ENCODE measurements around the gene GAK.

The GAK gene

DNA sequence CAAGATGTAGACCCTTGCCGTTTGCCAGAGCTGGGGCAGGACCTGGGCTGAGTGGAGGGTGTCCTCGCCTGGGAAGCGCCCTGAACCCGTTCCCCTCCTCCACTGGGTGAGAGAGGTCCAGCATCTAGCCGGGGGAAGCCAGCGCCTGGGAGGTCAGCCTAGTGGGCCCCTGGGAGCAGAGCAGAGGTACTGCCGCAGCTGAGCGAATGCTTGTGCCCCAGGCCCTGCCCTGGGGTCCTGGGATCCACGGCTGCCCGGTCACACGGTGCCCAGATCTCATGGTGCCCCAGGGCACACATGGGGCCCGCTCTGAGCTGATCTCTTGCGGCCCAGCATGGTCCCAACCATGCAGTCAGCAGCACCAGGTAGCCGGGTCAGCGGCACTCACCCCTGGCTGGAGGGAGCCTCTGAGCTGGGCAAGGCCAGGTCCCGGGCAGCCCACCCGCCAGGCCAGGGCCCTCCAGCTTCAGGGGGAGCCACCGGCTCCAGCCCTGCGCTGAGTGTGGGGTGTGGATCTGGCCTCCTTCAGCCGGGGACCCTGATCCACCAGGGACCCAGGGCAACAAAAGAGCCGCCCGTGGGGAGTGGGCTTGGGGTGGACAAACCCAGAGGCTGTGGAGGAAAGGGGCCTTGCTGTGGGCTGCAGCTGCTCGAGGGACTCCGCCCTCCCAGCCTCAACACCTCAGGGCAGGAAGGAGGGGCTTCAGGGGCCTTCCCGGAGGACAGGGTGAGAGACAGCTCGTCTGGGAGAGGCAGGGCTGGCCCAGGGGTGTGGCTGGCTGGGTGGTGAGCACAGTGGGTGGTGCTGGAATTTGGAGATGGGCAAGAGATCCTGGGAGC lies 102.1 kb downstream of the GAK start:
- ATAC-seq (no peak), DNase-seq (no peak)

DNA sequence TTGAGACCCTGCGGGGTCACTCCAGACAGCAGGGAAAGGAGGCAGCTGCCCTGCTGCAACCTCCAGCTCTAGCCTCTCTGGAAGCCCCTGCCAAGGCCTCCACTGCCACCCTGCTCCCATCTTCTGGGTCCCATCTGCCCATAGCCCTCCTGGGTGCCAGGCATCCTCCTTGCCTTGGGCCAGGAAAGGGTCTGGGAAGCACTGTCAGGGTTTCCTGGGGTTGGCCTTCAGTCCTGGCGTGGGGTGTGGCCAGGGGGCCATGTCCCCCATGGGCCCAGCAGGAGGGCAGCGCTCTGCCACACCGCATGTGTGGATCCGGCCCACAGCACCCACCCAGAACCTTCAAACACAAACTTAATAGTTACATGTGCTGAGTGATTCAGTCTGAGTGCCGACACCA lies 102.8 kb downstream of the GAK start:
- DNase-seq: no peak
- no peak for ATAC-seq

DNA sequence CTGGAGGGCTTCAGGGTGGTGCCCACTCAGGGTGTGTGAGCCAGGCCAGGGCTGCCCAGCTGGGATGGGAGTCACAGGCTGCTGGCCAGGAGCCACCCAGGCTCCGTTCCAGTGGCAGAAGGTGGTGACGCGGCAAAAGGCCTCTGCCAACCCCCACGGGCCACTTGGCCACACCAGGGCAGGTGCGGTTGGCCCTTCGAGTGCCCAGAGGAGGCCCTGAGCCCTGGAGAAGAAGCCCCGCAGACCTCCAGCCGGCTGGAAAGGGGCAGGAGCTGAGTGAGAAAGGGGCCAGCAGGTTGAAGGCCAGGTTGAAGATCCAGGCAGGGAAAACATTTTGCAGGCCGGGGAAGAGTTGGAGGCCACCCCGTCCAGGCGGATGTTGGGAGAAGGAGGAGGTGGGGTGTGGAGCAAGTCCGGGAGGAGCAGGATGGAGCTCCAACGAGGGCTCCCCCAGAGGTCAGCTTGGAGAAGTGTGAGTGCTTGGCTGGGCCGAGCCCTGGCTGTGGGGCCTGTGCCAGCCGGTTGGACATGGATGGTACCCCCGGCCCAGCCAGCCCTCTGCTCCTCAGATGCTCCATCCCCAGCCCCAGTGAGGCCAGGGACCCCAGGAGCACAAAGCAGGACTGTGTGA lies 103.4 kb downstream of the GAK start:
- DNase-seq: no peak
- ATAC-seq: no peak

DNA sequence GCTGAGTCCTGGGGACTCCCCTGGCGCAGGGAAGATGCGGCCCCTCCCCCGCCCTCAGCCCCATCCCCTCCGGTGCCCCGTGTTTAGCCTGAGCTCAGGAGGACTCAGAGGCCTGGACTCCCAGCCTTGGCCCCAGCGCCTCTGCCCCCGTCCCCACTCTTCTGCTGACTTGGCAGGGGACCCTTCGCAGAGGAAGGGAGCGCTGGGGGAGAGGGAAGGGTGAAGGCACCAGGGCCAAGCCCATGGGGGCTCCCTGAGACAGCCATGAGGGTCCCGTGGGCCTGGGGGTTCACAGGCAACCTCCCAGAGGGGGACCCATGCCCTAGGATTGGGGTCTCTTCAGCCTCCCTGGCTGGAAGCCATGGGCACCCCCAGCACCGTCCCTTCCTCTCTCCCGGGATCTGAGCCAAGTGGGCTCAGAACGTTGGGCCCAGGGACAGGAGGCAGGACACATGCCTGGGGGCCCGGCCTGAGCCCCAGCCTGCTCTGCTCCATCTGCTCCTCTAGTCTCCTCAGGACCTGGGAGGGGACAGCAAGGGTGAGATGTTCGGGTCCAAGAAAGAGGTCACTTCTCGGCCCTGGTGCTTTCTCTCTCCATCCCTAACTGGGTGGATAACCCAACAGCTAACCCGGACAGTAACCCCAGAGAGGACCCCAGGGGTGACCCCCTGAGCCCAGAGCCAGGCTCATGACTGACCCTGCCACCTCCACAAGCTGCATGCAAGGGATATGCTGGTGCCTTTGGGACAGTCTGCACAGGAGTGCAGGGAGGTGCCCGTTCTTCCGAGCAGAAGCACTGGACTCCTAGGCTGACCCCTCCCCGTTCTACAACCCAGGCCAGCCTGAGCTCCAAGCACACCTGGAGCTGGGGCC lies 104.7 kb downstream of the GAK start:
- ATAC-seq (no peak), DNase-seq (no peak)

DNA sequence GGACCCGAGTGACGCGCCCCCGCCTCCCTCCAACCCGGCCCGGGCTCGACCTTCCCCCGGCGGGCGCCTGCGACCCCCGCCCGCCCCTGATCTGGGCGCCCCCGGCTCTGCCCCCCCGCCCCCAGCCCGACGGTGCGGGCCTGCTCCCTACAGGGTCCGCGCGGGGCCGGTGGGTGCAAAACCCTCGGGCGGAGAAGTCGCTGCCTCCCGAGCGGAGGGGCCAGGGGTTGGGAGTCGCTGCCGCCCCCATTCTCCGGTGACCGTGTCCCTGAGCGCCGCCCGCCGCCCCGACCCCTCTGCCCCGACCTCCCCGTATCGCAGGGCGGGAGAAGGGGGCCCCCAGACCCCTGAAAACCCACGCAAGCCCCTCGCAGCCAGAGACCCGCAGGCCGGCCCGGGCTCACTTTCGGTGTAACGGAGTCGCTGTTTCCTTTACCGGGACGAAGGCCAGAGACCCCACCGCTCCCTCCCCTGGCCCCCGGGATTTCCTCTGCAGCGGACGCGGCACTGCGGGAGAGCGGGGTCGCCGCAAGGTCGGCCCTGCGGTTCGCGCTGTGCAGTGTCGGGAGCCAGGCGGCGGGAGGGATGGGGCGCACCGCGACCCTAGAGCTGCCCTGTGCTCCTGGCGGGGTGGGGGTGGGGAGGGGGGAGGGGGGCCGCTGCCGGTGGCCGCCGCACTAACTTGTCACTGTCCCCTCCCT lies 105.5 kb downstream of the GAK start:
- ATAC-seq (no peak), DNase-seq (no peak)

DNA sequence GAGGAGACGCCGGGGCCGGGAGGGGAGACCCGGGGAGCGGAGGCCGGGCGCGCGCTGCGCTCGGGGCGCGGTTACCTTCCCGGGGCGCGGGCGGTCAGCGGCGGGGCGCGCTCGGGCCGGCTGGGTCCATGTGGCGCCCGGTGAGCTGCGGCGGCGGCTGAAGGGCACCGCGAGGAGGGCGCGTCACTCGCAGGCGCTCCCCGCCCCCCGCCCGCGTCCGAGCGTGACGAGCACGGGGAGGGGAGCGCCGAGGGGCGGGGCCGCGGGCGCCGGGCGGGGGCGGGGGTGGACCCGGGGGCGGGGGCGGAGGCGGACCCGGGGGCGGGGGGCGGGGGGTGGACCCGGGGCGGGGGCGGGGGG lies 106.2 kb downstream of the GAK start, which contains the start of gene CPLX1:
CPLX1 (minus strand) TSS at position 159 of the 360 bp plus-strand sequence. CDS start 1,607 bp downstream, outside the sequence.
- no peak for DNase-seq
- no peak for ATAC-seq

DNA sequence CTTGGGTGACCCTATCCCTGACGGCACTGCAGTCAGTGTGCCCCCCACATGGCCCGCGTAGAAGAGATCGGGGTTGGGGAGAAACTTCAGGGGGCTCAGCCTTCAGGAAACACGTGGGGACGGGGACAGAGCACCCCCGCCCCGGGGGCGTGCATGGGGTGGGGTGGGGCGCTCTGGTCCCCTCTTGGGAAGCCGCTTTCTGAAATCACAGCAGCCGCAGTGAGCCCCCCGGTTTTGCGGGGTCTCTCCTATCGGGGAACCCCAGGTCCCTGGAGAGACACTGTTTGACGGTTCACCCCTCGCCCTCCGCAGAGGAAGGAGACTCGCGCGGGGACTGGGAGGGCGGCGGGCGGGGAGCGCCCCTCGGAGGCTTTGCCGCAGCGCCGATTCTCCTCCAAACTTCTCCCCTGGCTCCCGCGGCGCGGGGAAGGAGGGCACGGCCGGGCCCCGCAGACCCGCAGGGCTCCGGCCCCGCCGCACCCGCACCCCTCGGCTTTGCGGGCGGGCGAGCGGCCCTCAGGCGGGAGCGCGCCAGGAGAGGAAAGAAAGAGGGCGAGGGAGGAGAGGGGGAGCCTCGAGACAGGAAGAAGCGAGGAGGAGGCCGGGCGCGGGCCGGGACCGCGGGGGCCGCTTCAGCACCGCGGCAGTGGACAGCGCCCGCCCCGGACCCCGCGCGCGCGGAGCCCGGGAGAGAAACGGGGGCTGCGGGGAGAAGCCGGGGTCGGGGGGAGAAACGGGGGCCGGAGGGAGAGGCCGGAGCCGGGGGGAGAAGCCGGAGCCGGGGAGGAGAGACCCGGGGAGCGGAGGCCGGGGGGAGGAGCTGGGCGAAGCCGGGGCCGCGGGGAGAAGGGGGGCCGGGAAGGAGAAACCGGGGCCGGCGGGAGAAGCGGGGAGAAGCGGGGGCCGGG lies 106.8 kb downstream of the GAK start:
- ATAC-seq: no peak
- no peak for DNase-seq

DNA sequence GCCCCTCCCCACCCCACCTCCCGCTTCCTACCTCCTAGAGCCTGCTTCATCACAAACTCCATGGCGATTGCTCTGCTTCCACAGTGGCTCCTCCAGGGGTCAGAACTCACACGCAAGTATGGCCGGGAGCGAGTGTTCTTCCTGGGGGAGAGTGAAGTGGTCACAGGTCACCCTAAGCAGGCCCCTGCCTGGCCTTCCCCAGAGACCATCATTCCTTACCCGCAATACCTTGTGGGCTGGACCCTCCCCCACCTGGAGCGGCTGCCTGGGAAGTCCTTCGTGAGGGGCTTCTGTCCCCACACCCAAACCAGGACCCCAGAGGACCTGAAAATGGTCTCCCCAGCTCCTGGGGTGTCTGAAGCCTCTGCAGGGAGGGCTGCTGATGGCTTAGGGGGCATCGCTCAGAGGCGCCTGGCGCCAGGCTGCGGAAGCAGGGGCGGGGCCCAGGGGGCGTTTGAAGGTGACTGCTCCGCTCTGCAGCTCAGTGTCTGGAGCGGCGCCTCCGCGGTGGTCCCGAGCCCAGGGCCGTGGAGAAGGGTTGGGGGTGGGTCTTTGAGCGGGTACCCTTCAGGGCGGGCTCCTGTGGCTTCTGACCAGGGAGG lies 107.6 kb downstream of the GAK start:
- DNase-seq (no peak), ATAC-seq (no peak)

DNA sequence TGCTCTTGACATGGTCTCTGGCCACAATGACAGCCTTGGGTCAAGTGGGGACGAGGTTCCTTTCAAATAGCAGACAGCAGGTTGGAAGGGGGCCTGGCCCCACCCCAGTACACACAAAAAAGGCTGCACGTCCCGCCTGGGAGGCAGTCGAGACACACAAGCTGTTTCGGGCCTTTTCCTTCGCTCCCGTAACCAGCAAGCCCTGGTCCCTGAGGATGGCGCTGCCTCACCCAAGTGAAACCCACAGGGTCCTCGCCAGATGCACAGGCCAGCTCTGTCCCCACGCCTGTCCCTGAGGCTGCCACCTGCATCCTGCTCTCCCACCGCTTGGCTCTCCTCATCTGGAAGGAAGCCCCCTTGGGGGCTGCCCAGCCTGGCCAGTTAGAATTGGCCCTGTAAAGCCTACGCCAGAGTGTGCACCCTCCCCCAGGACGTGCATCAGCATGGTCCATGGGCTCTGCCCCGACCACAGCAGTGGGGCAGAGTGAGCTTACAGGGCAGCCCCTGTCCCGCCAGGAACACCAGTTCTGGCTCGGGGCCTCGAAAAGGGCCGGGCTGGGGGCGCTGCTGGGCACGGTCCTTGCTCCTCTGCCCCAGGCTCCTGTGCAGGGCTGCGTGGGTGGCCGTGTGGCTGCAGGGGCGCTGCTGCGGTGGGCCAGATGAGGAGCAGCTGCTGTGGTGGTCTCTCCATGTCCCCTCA lies 108.2 kb downstream of the GAK start:
- ATAC-seq: no peak

DNA sequence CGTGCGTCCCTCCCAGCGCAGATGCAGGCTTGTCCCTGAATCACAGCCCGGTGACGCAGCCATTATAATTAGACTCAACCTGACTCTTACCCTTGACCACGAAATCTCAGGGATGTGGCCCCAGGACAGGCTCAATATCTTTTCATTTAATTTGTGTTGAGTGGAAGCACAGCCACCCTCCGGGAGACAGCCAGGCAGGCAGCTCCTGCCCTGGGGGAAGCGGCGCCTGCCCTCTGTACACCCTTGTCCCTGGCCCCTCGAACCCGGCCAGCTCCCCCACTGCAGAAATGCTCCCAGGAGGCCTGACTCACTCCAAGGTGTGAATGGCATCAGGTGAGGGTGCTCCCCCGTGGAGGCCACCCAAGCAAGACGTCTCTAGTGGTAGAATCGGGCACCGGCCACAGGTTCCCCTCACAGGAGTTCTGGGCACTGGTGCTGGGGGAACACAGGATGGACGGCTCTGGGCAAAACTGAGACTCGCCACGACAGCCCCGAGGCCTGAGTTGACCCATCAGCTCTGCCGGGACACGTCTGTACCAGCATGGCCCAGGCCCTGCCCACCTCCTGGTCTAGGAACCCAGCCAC lies 108.8 kb downstream of the GAK start:
- DNase-seq: no peak
- ATAC-seq: no peak

More for the DNA sequence above, 108.2 kb downstream of the GAK start:
- DNase-seq: no peak

DNA sequence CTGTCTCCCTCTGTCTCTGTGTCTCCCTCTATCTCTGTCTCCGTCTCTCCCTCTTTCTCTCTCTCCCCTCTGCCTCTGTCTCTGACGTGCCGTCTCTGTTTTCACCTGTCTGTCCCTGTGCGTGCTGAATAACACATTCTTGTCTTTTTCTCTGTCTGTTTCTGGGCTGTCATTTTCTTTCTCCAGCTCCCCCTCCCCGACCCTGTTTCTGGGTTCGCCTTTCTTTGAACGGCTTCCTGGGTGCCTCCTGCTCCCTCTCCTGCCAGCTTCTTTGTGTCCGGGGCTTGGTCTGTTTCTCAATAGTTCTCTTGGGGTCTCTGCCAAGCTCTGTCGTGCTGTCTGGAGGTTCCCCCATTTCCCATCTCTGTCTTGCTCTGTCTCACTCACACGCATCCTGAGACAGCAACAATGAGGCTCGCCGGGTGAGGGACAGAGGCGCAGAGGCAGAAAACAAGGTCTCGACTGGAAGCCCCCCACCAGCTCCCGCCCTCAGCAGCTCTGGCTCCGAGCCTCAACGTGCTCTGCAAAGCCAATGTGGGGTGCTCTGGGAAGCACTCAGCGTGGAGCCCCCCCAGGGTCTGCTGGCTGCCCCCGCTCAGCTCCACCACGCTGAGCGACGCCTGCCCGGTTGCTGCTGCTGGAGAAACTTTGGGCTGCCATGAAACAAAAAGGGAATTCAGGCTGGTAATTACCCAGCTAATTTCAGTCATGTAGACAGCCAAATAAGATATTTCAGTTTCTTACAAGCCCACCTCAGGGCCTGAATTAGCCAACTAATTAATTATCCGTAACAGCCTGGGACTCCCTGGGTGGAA lies 109.5 kb downstream of the GAK start:
- DNase-seq (no peak), ATAC-seq (no peak)

DNA sequence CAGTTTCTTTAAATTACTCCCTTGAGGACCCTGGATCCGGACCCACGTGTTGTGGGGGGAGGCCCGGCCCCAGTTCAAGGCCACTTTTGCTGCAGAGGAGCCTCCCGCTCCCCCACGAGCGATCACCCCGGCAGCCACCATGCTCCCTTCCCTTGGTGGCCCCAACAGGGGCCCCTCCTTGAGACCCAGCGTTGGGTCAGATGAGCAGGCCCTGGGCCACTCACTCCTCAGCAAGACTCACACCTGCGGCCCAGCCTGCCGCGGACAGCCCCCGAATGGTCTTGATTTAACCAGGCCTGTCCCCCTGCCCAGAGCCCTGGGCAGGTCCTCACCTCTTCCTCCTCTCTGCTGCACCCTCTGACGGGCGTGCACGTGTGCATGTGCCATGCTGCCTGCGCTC lies 110.5 kb downstream of the GAK start:
- ATAC-seq: no peak
- no peak for DNase-seq

DNA sequence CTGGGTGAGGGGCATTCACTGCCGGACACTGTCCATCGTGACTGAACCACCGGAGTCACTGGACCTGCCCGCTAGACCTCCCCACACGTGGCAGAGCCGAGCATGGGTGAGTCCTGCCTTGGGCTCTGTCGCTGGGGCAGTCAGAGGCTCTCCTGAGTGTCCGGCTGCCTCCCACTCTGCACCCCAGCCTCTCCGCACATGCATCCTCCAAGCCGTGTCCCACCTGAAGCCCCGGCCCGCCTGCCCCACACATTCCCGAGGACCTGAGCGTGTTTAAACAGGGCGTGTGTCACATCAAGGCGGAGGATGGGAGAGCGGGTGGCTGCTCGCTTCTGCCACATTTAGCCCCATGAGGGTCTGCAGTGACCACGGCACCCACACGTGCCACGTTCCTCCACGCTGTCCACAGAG lies 110.9 kb downstream of the GAK start:
- no peak for DNase-seq
- ATAC-seq: no peak

DNA sequence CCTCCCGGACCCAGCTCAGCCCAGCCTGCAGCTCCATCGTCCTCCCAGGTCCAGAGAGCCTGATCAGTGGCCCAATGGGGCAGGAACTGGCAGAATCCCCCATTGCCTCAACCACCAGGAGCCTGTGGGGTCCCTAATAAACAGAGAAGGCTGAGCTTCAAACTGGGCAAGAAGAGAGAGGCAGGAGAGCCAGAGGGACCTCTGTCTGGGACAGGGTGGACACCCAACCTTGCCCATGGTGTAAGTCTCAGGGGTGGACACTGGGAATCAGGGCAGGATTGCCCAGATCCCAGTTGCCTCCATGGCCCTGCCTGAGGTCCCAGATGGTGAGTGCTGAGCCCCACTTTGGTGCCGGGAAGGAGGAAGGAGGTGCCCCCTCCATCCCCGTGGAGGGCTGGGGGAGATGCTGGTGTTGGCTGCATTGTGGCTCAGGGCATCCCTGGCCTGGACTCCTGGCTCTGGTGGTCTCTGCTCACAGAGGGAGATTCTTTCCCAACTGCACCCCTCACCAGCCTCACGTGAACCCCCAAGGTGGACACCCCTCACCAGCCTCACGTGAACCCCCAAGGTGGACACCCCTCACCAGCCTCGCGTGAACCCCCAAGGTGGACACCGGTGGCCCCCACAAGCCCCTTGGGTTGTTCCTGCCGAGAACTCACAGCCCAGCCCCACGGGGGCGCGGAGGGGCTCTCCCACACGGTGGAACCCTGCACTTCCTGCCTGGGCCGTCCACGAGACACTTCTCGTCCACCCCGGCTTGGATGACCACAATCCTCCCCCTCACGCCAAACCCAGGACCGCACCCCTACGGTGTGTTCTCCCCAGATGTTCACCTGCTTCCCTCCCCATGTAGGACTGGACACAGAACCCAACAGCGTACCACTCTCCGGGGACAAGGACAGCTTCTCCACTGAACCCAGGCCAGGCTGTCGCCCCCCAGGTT lies 111.6 kb downstream of the GAK start:
- DNase-seq (no peak), ATAC-seq (no peak)

DNA sequence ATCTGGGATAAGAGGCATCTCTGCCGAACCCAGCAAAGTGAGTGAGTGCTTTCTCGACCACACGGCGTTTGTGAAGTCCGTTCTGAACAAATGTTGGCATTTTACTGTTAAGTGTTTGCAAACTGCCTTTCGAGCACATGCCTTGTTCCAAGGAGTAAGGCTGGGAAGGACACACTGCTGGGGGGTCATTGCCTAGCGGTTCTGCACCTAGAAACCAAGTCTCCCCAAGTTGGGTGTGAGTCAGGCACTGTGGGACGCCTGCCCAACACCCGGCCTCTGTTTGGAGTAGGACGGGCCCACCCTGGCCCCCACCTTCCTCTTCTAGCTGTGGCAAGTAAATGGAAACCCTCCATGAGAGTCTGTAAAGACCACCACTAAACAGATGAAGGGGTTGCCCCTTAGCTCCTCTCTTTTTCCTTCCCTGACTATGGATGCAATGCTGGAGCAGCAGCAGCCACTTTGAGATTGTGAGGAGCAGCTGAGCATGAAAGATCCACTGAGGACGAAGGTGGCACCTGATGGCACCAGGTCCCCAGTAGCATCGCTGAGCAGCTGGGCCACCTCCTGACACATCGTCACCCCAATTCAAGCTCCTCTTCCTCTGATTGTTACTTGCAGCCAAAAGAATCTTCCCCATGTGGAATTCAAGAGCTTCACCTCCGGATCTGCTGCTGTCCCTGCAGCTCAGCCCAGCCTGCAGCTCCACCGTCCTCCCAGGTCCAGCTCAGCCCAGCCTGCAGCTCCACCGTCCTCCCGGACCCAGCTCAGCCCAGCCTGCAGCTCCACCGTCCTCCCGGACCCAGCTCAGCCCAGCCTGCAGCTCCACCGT lies 112.5 kb downstream of the GAK start:
- no peak for DNase-seq
- no peak for ATAC-seq

DNA sequence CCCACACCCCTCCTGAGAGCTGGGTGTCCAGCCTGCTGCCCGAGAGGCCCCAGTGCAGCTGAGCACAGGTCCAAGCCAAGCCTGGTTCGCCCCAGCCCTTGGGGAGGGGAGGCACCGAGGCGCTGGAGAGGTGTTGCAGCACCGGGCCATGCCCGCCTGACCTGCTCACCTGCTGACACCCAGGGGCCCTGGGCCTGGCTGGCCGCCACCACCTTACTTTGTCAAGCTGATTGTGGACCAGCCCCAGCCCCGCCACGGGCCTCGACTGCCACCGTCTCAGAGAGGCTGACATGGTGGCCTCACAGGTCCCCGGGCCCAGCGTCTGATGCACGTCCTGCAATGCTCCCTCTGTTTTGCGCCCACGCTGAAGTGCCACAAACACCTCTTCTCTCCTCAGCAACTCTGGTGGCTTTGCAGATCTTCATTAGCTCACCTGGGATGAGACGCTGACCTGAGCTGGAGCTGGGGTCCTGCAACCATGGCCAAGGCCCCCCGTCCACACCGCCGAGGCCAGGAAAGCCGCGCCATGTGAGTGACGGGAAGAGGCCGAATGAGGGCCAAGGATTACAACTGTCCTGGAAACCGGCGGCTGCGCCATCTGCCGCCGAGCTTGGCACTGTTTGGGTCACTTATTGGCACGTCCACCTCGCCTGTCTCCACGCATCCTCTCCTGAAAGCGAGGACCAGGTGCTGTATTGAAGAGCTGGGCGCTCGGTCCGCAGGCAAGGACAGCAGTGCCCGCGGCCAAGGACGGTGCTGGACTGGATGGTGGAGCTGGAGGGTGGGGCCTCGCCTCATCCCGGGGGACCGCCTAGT lies 113.8 kb downstream of the GAK start:
- DNase-seq (no peak), ATAC-seq (no peak)

Data from stimulated activated naive CD8-positive, alpha-beta T cell treated with anti-CD3 and anti-CD28 coated beads, Interleukin-15, Interleukin-2, amounts not matched to agents 100 U/mL and 50 U/mL, for 24 hours (primary cell).